HCT116 (cell line): Measurements from ENCODE around the gene KHK. TPM values are rescaled to one million over a fixed set of nuclear protein-coding genes. Genes with fewer than 3 reads are reported as not detected.

Source experiments
- ATAC-seq: fragments of 200-7000 bp; cut with Tn5 transposase; 2 replicates; pipeline ENCODE4 v1.9.1; 2020; ENCODE audit warnings: mild to moderate bottlenecking, moderate library complexity
- BruUV-seq: library from RNA; stranded (reverse); fragments of 400-500 nt; replicated peaks from 2 replicates; lab custom pipeline; 2021; lab: Mats Ljungman, UMichigan
- CTCF ChIA-PET: fragments of 300-600 bp; sonication (Branson Sonifier 250); formaldehyde crosslinking; loops from one replicate; lab custom pipeline; 2021; ENCODE audit warnings: antibody characterized with exemption; lab: Charles Lee
- POLR2A ChIA-PET: fragments of 300-600, 350-600 bp; sonication (Branson Sonifier 250); formaldehyde crosslinking; loops from one replicate; lab custom pipeline; 2021; ENCODE audit warnings: antibody characterized with exemption; lab: Charles Lee
- RAD21 ChIA-PET, 2 experiments: fragments of 300-600 bp; sonication (Branson Sonifier 250); formaldehyde crosslinking; loops; one replicate each; lab custom pipeline; 2023; ENCODE audit warnings: low total read pairs in 2 of 2; ENCODE audit not compliant: uncharacterized antibody in 2 of 2, unreplicated experiment in 2 of 2, low non-redundant PET in 1 of 2; lab: Charles Lee
- DNase-seq: peaks from one replicate; pipeline ENCODE4 v3.0.0-alpha.2; 2010; ENCODE audit warnings: low read depth, low spot score
- H2AFZ ChIP-seq: fragments of 200-600 bp; shearing (Covaris generic), sonication (generic); 2 replicates; pipeline ENCODE4 v1.6.1; 2017; ENCODE audit warnings: low read depth, mixed run types, mixed read lengths, antibody characterized with exemption, low read length; ENCODE audit not compliant: poor library complexity, severe bottlenecking
- H3K27ac ChIP-seq: 2 replicates; pipeline ENCODE4 v1.5.1; 2012; ENCODE audit warnings: low read depth, low read length
- H3K27me3 ChIP-seq: fragments of 200-600 bp; sonication (generic); 2 replicates; pipeline ENCODE4 v1.6.1; 2016; ENCODE audit warnings: mixed run types, low read length, mixed read lengths; ENCODE audit not compliant: insufficient read depth
- H3K36me3 ChIP-seq, 2 experiments: fragments of 200-500 bp in 1 of 2; fragments of 200-600 bp in 1 of 2; sonication (Bioruptor generic) in 1 of 2; sonication (generic) in 1 of 2; 2 replicates each; pipeline versions ENCODE4 v1.5.1 to v1.6.1; 2014 to 2016; ENCODE audit warnings: low read length in 2 of 2, inconsistent platforms in 1 of 2, mixed read lengths in 1 of 2, mixed run types in 1 of 2; ENCODE audit not compliant: insufficient read depth in 2 of 2, control insufficient read depth in 1 of 2
- H3K4me1 ChIP-seq, 2 experiments: fragments of 200-600 bp in 1 of 2; sonication (generic) in 1 of 2; 2 replicates each; pipeline versions ENCODE4 v1.5.1 to v1.6.1; 2012 to 2017; ENCODE audit warnings: low read length in 2 of 2, inconsistent platforms in 1 of 2, mild to moderate bottlenecking in 1 of 2, mixed read lengths in 1 of 2, mixed run types in 1 of 2, moderate library complexity in 1 of 2; ENCODE audit not compliant: insufficient read depth in 2 of 2, control insufficient read depth in 1 of 2
- H3K4me2 ChIP-seq: fragments of 200-600 bp; sonication (generic); 2 replicates; pipeline ENCODE4 v1.6.1; 2017; ENCODE audit warnings: mixed run types, low read length, mixed read lengths
- H3K4me3 ChIP-seq, 2 experiments: fragments of 200-600 bp in 1 of 2; sonication (generic) in 1 of 2; replicated peaks in 1 of 2; 2 replicates each; pipeline ENCODE4 v1.5.1; 2011 to 2016; ENCODE audit warnings: low read length in 2 of 2, control low read depth in 1 of 2, low read depth in 1 of 2, mild to moderate bottlenecking in 1 of 2, mixed read lengths in 1 of 2, mixed run types in 1 of 2
- H3K79me2 ChIP-seq: fragments of 200-600 bp; sonication (generic); 2 replicates; pipeline ENCODE4 v1.6.1; 2017; ENCODE audit warnings: mild to moderate bottlenecking, mixed run types, low read length, moderate library complexity, mixed read lengths; ENCODE audit not compliant: insufficient read depth
- H3K9ac ChIP-seq: fragments of 200-600 bp; sonication (generic); 2 replicates; pipeline ENCODE4 v1.6.1; 2016; ENCODE audit warnings: low read length, mixed read lengths
- H3K9me2 ChIP-seq: fragments of 200-600 bp; sonication (generic), shearing (Covaris generic); 2 replicates; pipeline ENCODE4 v1.6.1; 2017; ENCODE audit warnings: mixed run types, mild to moderate bottlenecking, moderate library complexity; ENCODE audit not compliant: insufficient read depth
- H3K9me3 ChIP-seq, 2 experiments: fragments of 200-500 bp in 1 of 2; fragments of 200-600 bp in 1 of 2; sonication (Bioruptor generic) in 1 of 2; sonication (generic) in 1 of 2; 2 replicates each; pipeline ENCODE4 v1.6.1; 2014 to 2017; ENCODE audit warnings: low read length in 2 of 2, mixed read lengths in 2 of 2, inconsistent platforms in 1 of 2, low read depth in 1 of 2, mild to moderate bottlenecking in 1 of 2, mixed run types in 1 of 2, moderate library complexity in 1 of 2; ENCODE audit not compliant: control insufficient read depth in 1 of 2, insufficient read depth in 1 of 2
- H4K20me1 ChIP-seq: fragments of 200-600 bp; sonication (generic), shearing (Covaris generic); 2 replicates; pipeline ENCODE4 v1.6.1; 2017; ENCODE audit warnings: mixed run types, mild to moderate bottlenecking, moderate library complexity; ENCODE audit not compliant: insufficient read depth
- CBX3 ChIP-seq: IDR thresholded peaks from 2 replicates; pipeline ENCODE4 v1.6.1; 2012; ENCODE audit warnings: low read depth
- CEBPB ChIP-seq: IDR thresholded peaks from 2 replicates; pipeline ENCODE4 v1.6.1; 2012; ENCODE audit warnings: low read depth
- EGR1 ChIP-seq: IDR thresholded peaks from 2 replicates; pipeline ENCODE4 v1.6.1; 2012; ENCODE audit warnings: low read depth
- EZH2 ChIP-seq: fragments of 200-600 bp; sonication (generic); IDR thresholded peaks from 2 replicates; pipeline ENCODE4 v1.6.1; 2017; ENCODE audit warnings: antibody characterized with exemption, mixed run types
- EZH2phosphoT487 ChIP-seq: fragments of 200-600 bp; IDR thresholded peaks from 2 replicates; pipeline ENCODE4 v1.6.1; 2018; ENCODE audit warnings: antibody characterized with exemption, borderline replicate concordance
- FOSL1 ChIP-seq: IDR thresholded peaks from 2 replicates; pipeline ENCODE4 v1.6.1; 2012; ENCODE audit warnings: low read depth
- POLR2A ChIP-seq: IDR thresholded peaks from 2 replicates; pipeline ENCODE4 v1.7.0; 2011; ENCODE audit warnings: borderline replicate concordance; ENCODE audit not compliant: insufficient read depth, insufficient read length; ENCODE audit errors: extremely low read depth
- RAD21 ChIP-seq: IDR thresholded peaks from 2 replicates; pipeline ENCODE4 v1.6.1; 2012; ENCODE audit warnings: low read depth, mild to moderate bottlenecking
- SP1 ChIP-seq: IDR thresholded peaks from 2 replicates; pipeline ENCODE4 v1.6.1; 2012; ENCODE audit warnings: low read depth
- YY1 ChIP-seq: IDR thresholded peaks from 2 replicates; pipeline ENCODE4 v1.6.1; 2011; ENCODE audit warnings: low read length, low read depth, moderate library complexity, mild to moderate bottlenecking; ENCODE audit not compliant: insufficient replicate concordance; ENCODE audit errors: extremely low read depth
- ZFX ChIP-seq: fragments of 450-650 bp; IDR thresholded peaks from 2 replicates; pipeline ENCODE4 v1.6.1; 2017
- intact Hi-C: fragments of 100-400 bp; cut with micrococcal nuclease; formaldehyde crosslinking; loops from 2 replicates; pipeline ENCODE4 v1.10.0; 2022
- total RNA-seq: library from RNA; stranded (reverse); gene quantifications from one replicate; pipeline ENCODE4 v1.2.1, GENCODE V29; 2021; ENCODE audit not compliant: unreplicated experiment
- TF ChIP-seq, protein P1 (sequence below): IDR thresholded peaks from 2 replicates; pipeline ENCODE4 v1.6.1; 2012; ENCODE audit warnings: low read depth
- TF ChIP-seq, protein P2 (sequence below): IDR thresholded peaks from 2 replicates; pipeline ENCODE4 v1.6.1; 2011; ENCODE audit warnings: mild to moderate bottlenecking, low read length, moderate library complexity; ENCODE audit not compliant: insufficient replicate concordance; ENCODE audit errors: extremely low read depth
- TF ChIP-seq, protein P3 (sequence below), 3 experiments: fragments of 200-600 bp in 1 of 3; sonication (generic) in 1 of 3; IDR thresholded peaks in 2 of 3; conservative IDR thresholded peaks in 1 of 3; 2 replicates each; pipeline ENCODE4 v1.5.1; 2012 to 2017; ENCODE audit warnings: low read depth in 2 of 3, low read length in 2 of 3, antibody characterized with exemption in 1 of 3, borderline replicate concordance in 1 of 3, control low read depth in 1 of 3, mild to moderate bottlenecking in 1 of 3, mixed read lengths in 1 of 3, mixed run types in 1 of 3, moderate library complexity in 1 of 3; ENCODE audit not compliant: insufficient read depth in 1 of 3

The KHK gene
- total RNA-seq, 1 experiment from 2014 or later, result 6.7 TPM

DNA sequence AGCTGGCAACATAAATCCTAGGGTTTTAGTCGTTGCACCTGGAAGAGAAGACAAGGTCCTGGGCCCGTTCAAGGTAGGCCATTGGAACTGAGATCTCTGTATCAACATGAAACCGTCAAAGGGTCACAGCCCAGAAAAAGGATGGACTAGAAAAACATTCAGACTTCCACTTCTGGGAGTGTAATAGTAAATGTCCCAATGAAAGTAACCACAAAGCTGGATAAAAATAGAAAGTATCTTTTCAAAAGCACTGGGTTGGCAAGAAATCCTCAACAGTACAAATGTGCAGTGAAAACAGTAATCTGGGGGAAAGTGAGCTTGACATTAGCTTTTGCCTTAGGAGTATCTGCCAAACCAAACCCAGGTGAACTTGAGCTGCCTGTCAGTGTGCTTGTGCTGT lies 19.4 kb downstream of the KHK start:
- TF ChIP-seq, protein P1, sequence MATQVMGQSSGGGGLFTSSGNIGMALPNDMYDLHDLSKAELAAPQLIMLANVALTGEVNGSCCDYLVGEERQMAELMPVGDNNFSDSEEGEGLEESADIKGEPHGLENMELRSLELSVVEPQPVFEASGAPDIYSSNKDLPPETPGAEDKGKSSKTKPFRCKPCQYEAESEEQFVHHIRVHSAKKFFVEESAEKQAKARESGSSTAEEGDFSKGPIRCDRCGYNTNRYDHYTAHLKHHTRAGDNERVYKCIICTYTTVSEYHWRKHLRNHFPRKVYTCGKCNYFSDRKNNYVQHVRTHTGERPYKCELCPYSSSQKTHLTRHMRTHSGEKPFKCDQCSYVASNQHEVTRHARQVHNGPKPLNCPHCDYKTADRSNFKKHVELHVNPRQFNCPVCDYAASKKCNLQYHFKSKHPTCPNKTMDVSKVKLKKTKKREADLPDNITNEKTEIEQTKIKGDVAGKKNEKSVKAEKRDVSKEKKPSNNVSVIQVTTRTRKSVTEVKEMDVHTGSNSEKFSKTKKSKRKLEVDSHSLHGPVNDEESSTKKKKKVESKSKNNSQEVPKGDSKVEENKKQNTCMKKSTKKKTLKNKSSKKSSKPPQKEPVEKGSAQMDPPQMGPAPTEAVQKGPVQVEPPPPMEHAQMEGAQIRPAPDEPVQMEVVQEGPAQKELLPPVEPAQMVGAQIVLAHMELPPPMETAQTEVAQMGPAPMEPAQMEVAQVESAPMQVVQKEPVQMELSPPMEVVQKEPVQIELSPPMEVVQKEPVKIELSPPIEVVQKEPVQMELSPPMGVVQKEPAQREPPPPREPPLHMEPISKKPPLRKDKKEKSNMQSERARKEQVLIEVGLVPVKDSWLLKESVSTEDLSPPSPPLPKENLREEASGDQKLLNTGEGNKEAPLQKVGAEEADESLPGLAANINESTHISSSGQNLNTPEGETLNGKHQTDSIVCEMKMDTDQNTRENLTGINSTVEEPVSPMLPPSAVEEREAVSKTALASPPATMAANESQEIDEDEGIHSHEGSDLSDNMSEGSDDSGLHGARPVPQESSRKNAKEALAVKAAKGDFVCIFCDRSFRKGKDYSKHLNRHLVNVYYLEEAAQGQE, result no peak
- no peak for TF ChIP-seq FOSL1
- no peak for TF ChIP-seq EZH2
- TF ChIP-seq EZH2phosphoT487, result no peak
- no peak for TF ChIP-seq CEBPB
- TF ChIP-seq, protein P2, sequence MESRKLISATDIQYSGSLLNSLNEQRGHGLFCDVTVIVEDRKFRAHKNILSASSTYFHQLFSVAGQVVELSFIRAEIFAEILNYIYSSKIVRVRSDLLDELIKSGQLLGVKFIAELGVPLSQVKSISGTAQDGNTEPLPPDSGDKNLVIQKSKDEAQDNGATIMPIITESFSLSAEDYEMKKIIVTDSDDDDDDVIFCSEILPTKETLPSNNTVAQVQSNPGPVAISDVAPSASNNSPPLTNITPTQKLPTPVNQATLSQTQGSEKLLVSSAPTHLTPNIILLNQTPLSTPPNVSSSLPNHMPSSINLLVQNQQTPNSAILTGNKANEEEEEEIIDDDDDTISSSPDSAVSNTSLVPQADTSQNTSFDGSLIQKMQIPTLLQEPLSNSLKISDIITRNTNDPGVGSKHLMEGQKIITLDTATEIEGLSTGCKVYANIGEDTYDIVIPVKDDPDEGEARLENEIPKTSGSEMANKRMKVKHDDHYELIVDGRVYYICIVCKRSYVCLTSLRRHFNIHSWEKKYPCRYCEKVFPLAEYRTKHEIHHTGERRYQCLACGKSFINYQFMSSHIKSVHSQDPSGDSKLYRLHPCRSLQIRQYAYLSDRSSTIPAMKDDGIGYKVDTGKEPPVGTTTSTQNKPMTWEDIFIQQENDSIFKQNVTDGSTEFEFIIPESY, result no peak
- TF ChIP-seq POLR2A, result no peak
- TF ChIP-seq CBX3, result no peak
- TF ChIP-seq ZFX, result no peak
- TF ChIP-seq SP1, result no peak
- TF ChIP-seq, protein P3, sequence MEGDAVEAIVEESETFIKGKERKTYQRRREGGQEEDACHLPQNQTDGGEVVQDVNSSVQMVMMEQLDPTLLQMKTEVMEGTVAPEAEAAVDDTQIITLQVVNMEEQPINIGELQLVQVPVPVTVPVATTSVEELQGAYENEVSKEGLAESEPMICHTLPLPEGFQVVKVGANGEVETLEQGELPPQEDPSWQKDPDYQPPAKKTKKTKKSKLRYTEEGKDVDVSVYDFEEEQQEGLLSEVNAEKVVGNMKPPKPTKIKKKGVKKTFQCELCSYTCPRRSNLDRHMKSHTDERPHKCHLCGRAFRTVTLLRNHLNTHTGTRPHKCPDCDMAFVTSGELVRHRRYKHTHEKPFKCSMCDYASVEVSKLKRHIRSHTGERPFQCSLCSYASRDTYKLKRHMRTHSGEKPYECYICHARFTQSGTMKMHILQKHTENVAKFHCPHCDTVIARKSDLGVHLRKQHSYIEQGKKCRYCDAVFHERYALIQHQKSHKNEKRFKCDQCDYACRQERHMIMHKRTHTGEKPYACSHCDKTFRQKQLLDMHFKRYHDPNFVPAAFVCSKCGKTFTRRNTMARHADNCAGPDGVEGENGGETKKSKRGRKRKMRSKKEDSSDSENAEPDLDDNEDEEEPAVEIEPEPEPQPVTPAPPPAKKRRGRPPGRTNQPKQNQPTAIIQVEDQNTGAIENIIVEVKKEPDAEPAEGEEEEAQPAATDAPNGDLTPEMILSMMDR (IDR thresholded peaks at IDR 0.05 in 2 of 3, conservative IDR thresholded peaks at IDR 0.05 in 1 of 3; ENCODE audit: borderline replicate concordance in 1 of 3, insufficient read depth in 1 of 3, low read depth in 2 of 3, low read length in 2 of 3), result no peak
- no peak for TF ChIP-seq YY1
- no peak for TF ChIP-seq RAD21
- TF ChIP-seq EGR1, result no peak
- Histone ChIP-seq H2AFZ (no peak overlapping the region), H3K4me2 (no peak overlapping the region), H3K9me3 (no peaks in the 10 kb centered on the region), H3K27ac (no peak overlapping the region), H4K20me1 (no peaks in the 10 kb centered on the region), H3K4me1 (no peaks in the 10 kb centered on the region), H3K9me2 (no peaks in the 10 kb centered on the region), H3K36me3 (no peaks in the 10 kb centered on the region), H3K79me2 (no peaks in the 10 kb centered on the region), H3K4me3 (no peak overlapping the region), H3K27me3 (no peaks in the 10 kb centered on the region), H3K9ac (no peak overlapping the region)
- no TSS peak for BruUV-seq
- CTCF ChIA-PET, result no interaction called here
- POLR2A ChIA-PET, result interaction anchor here (0.6 kb wide), 1 partner anchor 203 kb away, joined by 3 read pairs; no protein-coding TSS in a partner anchor
- ATAC-seq, result no peak
- intact Hi-C loops, result no loop called here
- no peak for DNase-seq
- RAD21 ChIA-PET, result no interaction called here
